ENCODE measurements around the gene PKIB. TPM values are rescaled to one million over a fixed set of nuclear protein-coding genes. Genes with fewer than 3 reads are reported as not detected.

The PKIB gene
- total and polyA plus RNA-seq, 4 donors: 2.5 to 5.1 (median 3.0) TPM

GRCh38 chr6:122620902-122621301 is 10.7 kb downstream of the PKIB start:
- no peaks in the 10 kb centered on the region for H3K27me3 ChIP-seq (ENCODE audit: control insufficient read depth in 4 of 4, insufficient read depth in 4 of 4, low read length in 3 of 4)
- H3K4me3 ChIP-seq (ENCODE audit: low read depth in 1 of 3, low read length in 3 of 3): no peak overlapping the region
- no peaks in the 10 kb centered on the region for H3K4me1 ChIP-seq (ENCODE audit: control insufficient read depth in 4 of 4, insufficient read depth in 4 of 4, low read length in 3 of 4)
- H3K36me3 ChIP-seq (ENCODE audit: control insufficient read depth in 4 of 4, insufficient read depth in 3 of 4, low read depth in 1 of 4, low read length in 3 of 4): no peaks in the 10 kb centered on the region
- H3K27ac ChIP-seq (ENCODE audit: low read depth in 1 of 2, low read length in 2 of 2): no peak overlapping the region
- TF ChIP-seq EGR1 (IDR thresholded peaks at IDR 0.05; ENCODE audit: low read depth in 2 of 2) (no peak), FOXA1 (IDR thresholded peaks at IDR 0.05) (no peak), SP1 (IDR thresholded peaks at IDR 0.05) (no peak), ZBTB33 (IDR thresholded peaks at IDR 0.05) (no peak), HNF4A (conservative IDR thresholded peaks at IDR 0.05) (no peak), RAD21 (IDR thresholded peaks at IDR 0.05) (no peak), ATF3 (IDR thresholded peaks at IDR 0.05) (no peak), TAF1 (conservative IDR thresholded peaks at IDR 0.05) (no peak), FOXA2 (IDR thresholded peaks at IDR 0.05) (no peak), YY1 (IDR thresholded peaks at IDR 0.05) (no peak)
- H3K9ac ChIP-seq (ENCODE audit: low read depth in 1 of 2, low read length in 2 of 2): no peak overlapping the region
- no peak for DNase-seq (ENCODE audit: low spot score)
- H3K9me3 ChIP-seq (ENCODE audit: control insufficient read depth in 4 of 4, low read length in 3 of 4): no peaks in the 10 kb centered on the region
- WGBS: 81% methylated on average over 3 of the region's 3 CpGs

GRCh38 chr6:122621638-122622037 is 11.4 kb downstream of the PKIB start:
- no peak overlapping the region for H3K27ac ChIP-seq (ENCODE audit: low read depth in 1 of 2, low read length in 2 of 2)
- no peak overlapping the region for H3K4me3 ChIP-seq (ENCODE audit: low read depth in 1 of 3, low read length in 3 of 3)
- no peaks in the 10 kb centered on the region for H3K36me3 ChIP-seq (ENCODE audit: control insufficient read depth in 4 of 4, insufficient read depth in 3 of 4, low read depth in 1 of 4, low read length in 3 of 4)
- H3K4me1 ChIP-seq (ENCODE audit: control insufficient read depth in 4 of 4, insufficient read depth in 4 of 4, low read length in 3 of 4): no peaks in the 10 kb centered on the region
- no peak for TF ChIP-seq YY1 (IDR thresholded peaks at IDR 0.05)
- no peaks in the 10 kb centered on the region for H3K27me3 ChIP-seq (ENCODE audit: control insufficient read depth in 4 of 4, insufficient read depth in 4 of 4, low read length in 3 of 4)
- no peaks in the 10 kb centered on the region for H3K9me3 ChIP-seq (ENCODE audit: control insufficient read depth in 4 of 4, low read length in 3 of 4)
- no peak for DNase-seq (ENCODE audit: low spot score)
- WGBS: 65% methylated on average over 2 of the region's 2 CpGs
- no peak overlapping the region for H3K9ac ChIP-seq (ENCODE audit: low read depth in 1 of 2, low read length in 2 of 2)

GRCh38 chr6:122622479-122622878 is 12.3 kb downstream of the PKIB start:
- Histone ChIP-seq H3K9ac (ENCODE audit: low read depth in 1 of 2, low read length in 2 of 2) (no peak overlapping the region), H3K4me1 (ENCODE audit: control insufficient read depth in 4 of 4, insufficient read depth in 4 of 4, low read length in 3 of 4) (no peaks in the 10 kb centered on the region)
- WGBS: 65% methylated on average over 4 of the region's 4 CpGs

More at GRCh38 chr6:122622479-122622878, 12.3 kb downstream of the PKIB start:
- no peaks in the 10 kb centered on the region for H3K36me3 ChIP-seq (ENCODE audit: control insufficient read depth in 4 of 4, insufficient read depth in 3 of 4, low read depth in 1 of 4, low read length in 3 of 4)
- TF ChIP-seq FOXA1 (IDR thresholded peaks at IDR 0.05): no peak
- TF ChIP-seq ZBTB33 (IDR thresholded peaks at IDR 0.05): no peak
- TF ChIP-seq HNF4G (IDR thresholded peaks at IDR 0.05): no peak
- TF ChIP-seq YY1 (IDR thresholded peaks at IDR 0.05): no peak
- no peak for TF ChIP-seq RAD21 (IDR thresholded peaks at IDR 0.05)
- no peak for TF ChIP-seq REST (IDR thresholded peaks at IDR 0.05)
- TF ChIP-seq GABPA (IDR thresholded peaks at IDR 0.05 in 1 of 2, conservative IDR thresholded peaks at IDR 0.05 in 1 of 2): no peak
- no peak for TF ChIP-seq SP1 (IDR thresholded peaks at IDR 0.05)
- no peak for TF ChIP-seq TAF1 (conservative IDR thresholded peaks at IDR 0.05)
- TF ChIP-seq HNF4A (conservative IDR thresholded peaks at IDR 0.05): no peak
- no peak for TF ChIP-seq FOXA2 (IDR thresholded peaks at IDR 0.05)
- TF ChIP-seq NR2F2 (IDR thresholded peaks at IDR 0.05): no peak
- no peak for TF ChIP-seq RXRA (IDR thresholded peaks at IDR 0.05)
- TF ChIP-seq MAX (IDR thresholded peaks at IDR 0.05): no peak
- no peak for TF ChIP-seq ATF3 (IDR thresholded peaks at IDR 0.05)
- DNase-seq (ENCODE audit: low spot score): no peak
- no peak overlapping the region for H3K27ac ChIP-seq (ENCODE audit: low read depth in 1 of 2, low read length in 2 of 2)
- no peak overlapping the region for H3K4me3 ChIP-seq (ENCODE audit: low read depth in 1 of 3, low read length in 3 of 3)
- no peaks in the 10 kb centered on the region for H3K9me3 ChIP-seq (ENCODE audit: control insufficient read depth in 4 of 4, low read length in 3 of 4)
- H3K27me3 ChIP-seq (ENCODE audit: control insufficient read depth in 4 of 4, insufficient read depth in 4 of 4, low read length in 3 of 4): no peaks in the 10 kb centered on the region
